Adrenal gland (tissue), 5 donors: ENCODE measurements around the gene MYO5B.

ENCODE experiments used
- POLR2A ChIP-seq, 2 donors: fragments of 450-650 bp; IDR thresholded peaks; one replicate each; pipeline ENCODE4 v1.6.1; 2017; ENCODE audit warnings: antibody characterized with exemption in 2 of 2, mild to moderate bottlenecking in 2 of 2, moderate library complexity in 1 of 2
- TF ChIP-seq, protein P1 (sequence below), 6 experiments: fragments of 450-650 bp in 4 of 6; fragments of 200-600 bp in 2 of 6; sonication (generic) in 1 of 6; IDR thresholded peaks; 1 replicate in 5 of 6; 2 replicates in 1 of 6; pipeline versions ENCODE4 v1.5.1 to v1.8.0; 2016 to 2021; ENCODE audit warnings: antibody characterized with exemption in 6 of 6, mild to moderate bottlenecking in 2 of 6, moderate library complexity in 1 of 6
- donor health status: DM: no; HTN: no; CAD: no.

GRCh38 chr18:50151926-50152325 is 43.0 kb downstream of the MYO5B start:
- TF ChIP-seq, protein P1, sequence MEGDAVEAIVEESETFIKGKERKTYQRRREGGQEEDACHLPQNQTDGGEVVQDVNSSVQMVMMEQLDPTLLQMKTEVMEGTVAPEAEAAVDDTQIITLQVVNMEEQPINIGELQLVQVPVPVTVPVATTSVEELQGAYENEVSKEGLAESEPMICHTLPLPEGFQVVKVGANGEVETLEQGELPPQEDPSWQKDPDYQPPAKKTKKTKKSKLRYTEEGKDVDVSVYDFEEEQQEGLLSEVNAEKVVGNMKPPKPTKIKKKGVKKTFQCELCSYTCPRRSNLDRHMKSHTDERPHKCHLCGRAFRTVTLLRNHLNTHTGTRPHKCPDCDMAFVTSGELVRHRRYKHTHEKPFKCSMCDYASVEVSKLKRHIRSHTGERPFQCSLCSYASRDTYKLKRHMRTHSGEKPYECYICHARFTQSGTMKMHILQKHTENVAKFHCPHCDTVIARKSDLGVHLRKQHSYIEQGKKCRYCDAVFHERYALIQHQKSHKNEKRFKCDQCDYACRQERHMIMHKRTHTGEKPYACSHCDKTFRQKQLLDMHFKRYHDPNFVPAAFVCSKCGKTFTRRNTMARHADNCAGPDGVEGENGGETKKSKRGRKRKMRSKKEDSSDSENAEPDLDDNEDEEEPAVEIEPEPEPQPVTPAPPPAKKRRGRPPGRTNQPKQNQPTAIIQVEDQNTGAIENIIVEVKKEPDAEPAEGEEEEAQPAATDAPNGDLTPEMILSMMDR (IDR thresholded peaks at IDR 0.05), result no peak
- no peak for TF ChIP-seq POLR2A (IDR thresholded peaks at IDR 0.05)
